IPS DF 4.7 (cell line): ENCODE results near the gene CPVL.

Experiments
- DNase-seq: peaks from one replicate; pipeline ENCODE4 v3.0.0-alpha.2; 2013; ENCODE audit warnings: low spot score; ENCODE audit errors: extremely low read depth

Gene CPVL

GRCh38 chr7:29005406-29005805, 140.9 kb downstream of the CPVL start:
- no peak for DNase-seq

GRCh38 chr7:29003703-29004102, 142.6 kb downstream of the CPVL start:
- DNase-seq: no peak

- no peak for DNase-seq
Measured at GRCh38 chr7:29000717-29001076, 145.6 kb downstream of the CPVL start.

GRCh38 chr7:28999895-29000716, 146.2 kb downstream of the CPVL start:
- no peak for DNase-seq

GRCh38 chr7:28999427-28999826, 146.9 kb downstream of the CPVL start:
- DNase-seq: no peak

- DNase-seq: no peak
Measured at GRCh38 chr7:28998105-28998504, 148.2 kb downstream of the CPVL start.

- DNase-seq: no peak
Measured at GRCh38 chr7:28996836-28997235, 149.5 kb downstream of the CPVL start.

- no peak for DNase-seq
Measured at GRCh38 chr7:28993371-28993770, 153.0 kb downstream of the CPVL start.

- DNase-seq: no peak
Measured at GRCh38 chr7:28992798-28993197, 153.5 kb downstream of the CPVL start.

- DNase-seq: no peak
Measured at GRCh38 chr7:28990200-28990960, 156.0 kb downstream of the CPVL start.

GRCh38 chr7:28989211-28989980, 156.9 kb downstream of the CPVL start:
- no peak for DNase-seq

GRCh38 chr7:28988810-28989209, 157.5 kb downstream of the CPVL start:
- DNase-seq: no peak

- no peak for DNase-seq
Measured at GRCh38 chr7:28988091-28988490, 158.2 kb downstream of the CPVL start.

GRCh38 chr7:28986765-28987110, 159.6 kb downstream of the CPVL start:
- DNase-seq: no peak

GRCh38 chr7:28986028-28986764, 160.1 kb downstream of the CPVL start:
- no peak for DNase-seq

GRCh38 chr7:28984631-28985030, 161.7 kb downstream of the CPVL start:
- DNase-seq: peak; percentile 36

- DNase-seq: no peak
Measured at GRCh38 chr7:28984217-28984616, 162.1 kb downstream of the CPVL start.

GRCh38 chr7:28983396-28984190, 162.7 kb downstream of the CPVL start:
- no peak for DNase-seq

GRCh38 chr7:28981161-28981465, 165.2 kb downstream of the CPVL start:
- no peak for DNase-seq

- no peak for DNase-seq
Measured at GRCh38 chr7:28980451-28981160, 165.7 kb downstream of the CPVL start.
